Sigmoid colon (tissue), 7 donors: ENCODE results near the gene NIM1K. TPM values are rescaled to one million over a fixed set of nuclear protein-coding genes. Genes with fewer than 3 reads are reported as not detected.

Experiments used
- DNase-seq: peaks from one replicate; pipeline ENCODE4 v3.0.0-alpha.2; 2019
- H3K27ac ChIP-seq, 4 donors: fragments of 200-600 bp; sonication (generic); one replicate each; pipeline ENCODE4 v1.5.1; 2016 to 2019; ENCODE audit warnings: mild to moderate bottlenecking in 1 of 4
- H3K27me3 ChIP-seq, 3 donors: fragments of 200-600 bp; sonication (generic); one replicate each; pipeline ENCODE4 v1.5.1; 2019; ENCODE audit warnings: mild to moderate bottlenecking in 1 of 3
- H3K36me3 ChIP-seq, 4 donors: fragments of 200-600 bp; sonication (generic); one replicate each; pipeline ENCODE4 v1.5.1; 2016 to 2019
- H3K4me1 ChIP-seq, 4 donors: fragments of 200-600 bp; sonication (generic); one replicate each; pipeline ENCODE4 v1.5.1; 2017 to 2019
- H3K4me3 ChIP-seq, 4 donors: fragments of 200-600 bp; sonication (generic); one replicate each; pipeline ENCODE4 v1.5.1; 2017 to 2019; ENCODE audit warnings: mild to moderate bottlenecking in 2 of 4, moderate library complexity in 1 of 4
- H3K9me3 ChIP-seq, 4 donors: fragments of 200-600 bp in 3 of 4; sonication (generic) in 3 of 4; one replicate each; pipeline versions ENCODE4 v1.5.1 to v1.6.1; 2013 to 2019
- CTCF ChIP-seq, 4 experiments: fragments of 450-650 bp in 3 of 4; fragments of 200-600 bp in 1 of 4; IDR thresholded peaks; one replicate each; pipeline ENCODE4 v1.5.1; 2016 to 2019; ENCODE audit warnings: antibody characterized with exemption in 4 of 4, mild to moderate bottlenecking in 3 of 4, moderate library complexity in 2 of 4
- EP300 ChIP-seq, 4 donors: sonication (generic); formaldehyde crosslinking; IDR thresholded peaks; one replicate each; pipeline ENCODE4 v1.6.1; 2017; ENCODE audit warnings: antibody characterized with exemption in 4 of 4
- POLR2A ChIP-seq, 2 donors: fragments of 450-650 bp; IDR thresholded peaks; one replicate each; pipeline ENCODE4 v1.6.1; 2016; ENCODE audit warnings: antibody characterized with exemption in 2 of 2, mild to moderate bottlenecking in 2 of 2, moderate library complexity in 2 of 2
- POLR2AphosphoS5 ChIP-seq, 4 donors: sonication (generic); formaldehyde crosslinking; IDR thresholded peaks; one replicate each; pipeline ENCODE4 v1.6.1; 2017; ENCODE audit warnings: antibody characterized with exemption in 4 of 4
- WGBS, 2 donors: extraction: QIAGEN DNeasy Blood & Tissue Kit; methylation state at CpG; one replicate each; pipeline ENCODE4 v1.1.7; 2013; 5-methylcytosine and 5-hydroxymethylcytosine counted together
- intact Hi-C: fragments of 100-400 bp; cut with DNase I; formaldehyde crosslinking; loops from one replicate; pipeline ENCODE4 v1.15.1; 2023
- polyA plus RNA-seq, 3 donors: library from polyadenylated mRNA; stranded (reverse); fragments of 200-250 nt; gene quantifications; one replicate each; pipeline ENCODE4 v1.2.3, GENCODE V29; 2013
- total RNA-seq, 4 donors: library from RNA; depleted of rRNA; stranded (reverse); fragments of >200 nt; gene quantifications; one replicate each; pipeline ENCODE4 v1.1.0, GENCODE V29; 2016
- donor health status: healthy with polysubstance abuse.
- donor health status: Bipolar disorder and iron deficiency.
- donor health status: healthy.

NIM1K gene
- total and polyA plus RNA-seq, 7 donors: 0.28 to 3.6 (median 0.68) TPM; not detected in 2

GRCh38 chr5:43312076-43312661 lies 120.1 kb downstream of the NIM1K start:
- Histone ChIP-seq H3K27ac (peak overlapping the region; percentile 87 to 94 (median 89)), H3K4me1 (peaks cover 0 to 28% (median 18%) of the 10 kb centered on the region in 4 donors)
- 32 to 41% methylated on average over 6 of the region's 6 CpGs for WGBS, 2 donors

DNA sequence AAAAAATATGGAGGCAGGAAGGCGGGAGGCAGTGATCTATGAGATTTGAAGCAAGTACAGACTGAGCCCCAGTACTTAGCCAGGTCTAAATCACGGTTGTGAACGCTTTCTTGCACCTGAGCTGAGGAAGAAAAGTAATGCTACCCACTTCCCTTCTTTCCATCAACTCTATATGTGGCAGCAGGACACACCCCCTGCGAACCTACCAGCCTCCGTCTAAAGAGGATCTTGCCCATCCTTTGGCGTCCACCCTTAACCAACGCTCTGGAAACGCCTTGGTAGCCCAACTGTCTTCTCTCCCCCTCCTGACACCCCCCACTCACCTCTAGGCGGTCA lies 120.6 kb downstream of the NIM1K start:
- H3K4me3 ChIP-seq: peak overlapping the region; percentile 58 to 89 (median 75)
- peaks cover 0 to 28% (median 18%) of the 10 kb centered on the region in 4 donors for H3K4me1 ChIP-seq
- H3K27ac ChIP-seq: peak overlapping the region; percentile 87 to 94 (median 89)
- no peak for DNase-seq
- intact Hi-C loops: loop anchor here (2.0 to 10.0 kb wide), 7 partner anchors 120 to 818 kb away; partner anchors contain the start of genes C5orf34, NIM1K and ZNF131
- H3K36me3 ChIP-seq: no peaks in the 10 kb centered on the region
- H3K9me3 ChIP-seq: no peaks in the 10 kb centered on the region
- WGBS, 2 donors: 3 to 5% methylated on average over 9 of the region's 9 CpGs
- TF ChIP-seq POLR2AphosphoS5 (IDR thresholded peaks at IDR 0.05): no peak
- no peak for TF ChIP-seq POLR2A (IDR thresholded peaks at IDR 0.05)
- no peak for TF ChIP-seq EP300 (IDR thresholded peaks at IDR 0.05)
- TF ChIP-seq CTCF (IDR thresholded peaks at IDR 0.05): no peak
- no peaks in the 10 kb centered on the region for H3K27me3 ChIP-seq

More at GRCh38 chr5:43312076-43312661, 120.1 kb downstream of the NIM1K start:
- Histone ChIP-seq H3K9me3 (no peaks in the 10 kb centered on the region), H3K36me3 (no peaks in the 10 kb centered on the region), H3K4me3 (peak overlapping the region; percentile 58 to 89 (median 75)), H3K27me3 (no peaks in the 10 kb centered on the region)
- TF ChIP-seq POLR2AphosphoS5 (IDR thresholded peaks at IDR 0.05): no peak
- no peak for TF ChIP-seq POLR2A (IDR thresholded peaks at IDR 0.05)
- no peak for TF ChIP-seq EP300 (IDR thresholded peaks at IDR 0.05)
- no peak for TF ChIP-seq CTCF (IDR thresholded peaks at IDR 0.05)
- DNase-seq: no peak
- intact Hi-C loops: loop anchor here (2.0 to 10.0 kb wide), 7 partner anchors 120 to 817 kb away; partner anchors contain the start of genes C5orf34, NIM1K and ZNF131

DNA sequence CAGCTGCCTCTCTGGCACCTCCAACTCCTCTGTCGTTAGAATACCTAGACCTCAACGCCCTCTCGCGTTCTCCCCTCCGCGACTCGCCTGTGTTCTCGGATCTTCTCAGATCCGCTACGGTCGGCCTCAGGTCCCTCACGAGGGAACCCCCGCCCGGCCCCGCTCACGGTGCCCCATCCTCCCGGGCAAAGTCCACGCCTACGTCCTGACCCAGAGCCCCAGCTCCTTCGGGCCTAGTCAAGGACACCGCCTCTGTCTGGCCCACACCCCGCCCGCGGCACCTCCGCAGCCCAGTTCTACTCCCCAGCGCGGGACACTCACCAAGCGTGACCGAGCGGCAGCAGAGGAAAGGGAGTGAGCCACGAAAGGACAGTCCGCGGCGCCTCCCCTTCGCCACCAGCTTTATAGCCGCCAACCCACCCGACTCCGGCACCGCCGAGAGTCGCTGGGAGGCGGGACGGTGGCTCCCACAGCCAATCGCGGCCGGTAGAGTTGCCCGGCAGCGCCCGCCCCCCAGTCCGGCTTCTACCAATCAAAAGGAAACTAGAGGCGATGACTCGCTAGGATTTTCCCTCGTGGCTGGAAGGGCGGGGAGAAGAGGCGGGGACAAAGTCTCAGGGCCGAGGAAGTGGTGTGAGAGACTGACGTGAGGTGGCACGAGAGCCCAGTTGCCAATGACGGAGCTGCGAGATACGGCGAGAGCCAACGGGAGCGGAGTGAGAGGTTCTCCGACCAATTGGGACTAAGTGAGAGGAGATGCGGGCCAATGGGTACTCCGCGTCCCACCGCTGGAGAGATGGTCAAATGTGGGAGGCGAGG lies 121.2 kb downstream of the NIM1K start, which contains the start of gene HMGCS1:
Gene HMGCS1 (minus strand): TSS at position 378 of the 819 bp plus-strand sequence. CDS start 14,447 bp downstream, outside the sequence.
- Histone ChIP-seq H3K4me3 (peak within 1 kb of the TSS; percentile 58 to 89 (median 75)), H3K4me1 (peaks cover 0 to 28% (median 18%) of the 10 kb centered on the region in 4 donors), H3K9me3 (no peaks in the 10 kb centered on the region), H3K27me3 (no peaks in the 10 kb centered on the region), H3K27ac (peak within 1 kb of the TSS; percentile 87 to 94 (median 89)), H3K36me3 (no peaks in the 10 kb centered on the region)
- peak; percentile 99 for DNase-seq
- intact Hi-C loops: loop anchor here (2.0 to 10.0 kb wide), 7 partner anchors 121 to 818 kb away; partner anchors contain the start of genes C5orf34, NIM1K and ZNF131
- 0% methylated on average over 70 of the region's 70 CpGs for WGBS, 2 donors
- TF ChIP-seq POLR2A (IDR thresholded peaks at IDR 0.05): peak; percentile 90 to 96
- no peak for TF ChIP-seq EP300 (IDR thresholded peaks at IDR 0.05)
- TF ChIP-seq POLR2AphosphoS5 (IDR thresholded peaks at IDR 0.05): peak; percentile 94 to 98 (median 96)

DNA sequence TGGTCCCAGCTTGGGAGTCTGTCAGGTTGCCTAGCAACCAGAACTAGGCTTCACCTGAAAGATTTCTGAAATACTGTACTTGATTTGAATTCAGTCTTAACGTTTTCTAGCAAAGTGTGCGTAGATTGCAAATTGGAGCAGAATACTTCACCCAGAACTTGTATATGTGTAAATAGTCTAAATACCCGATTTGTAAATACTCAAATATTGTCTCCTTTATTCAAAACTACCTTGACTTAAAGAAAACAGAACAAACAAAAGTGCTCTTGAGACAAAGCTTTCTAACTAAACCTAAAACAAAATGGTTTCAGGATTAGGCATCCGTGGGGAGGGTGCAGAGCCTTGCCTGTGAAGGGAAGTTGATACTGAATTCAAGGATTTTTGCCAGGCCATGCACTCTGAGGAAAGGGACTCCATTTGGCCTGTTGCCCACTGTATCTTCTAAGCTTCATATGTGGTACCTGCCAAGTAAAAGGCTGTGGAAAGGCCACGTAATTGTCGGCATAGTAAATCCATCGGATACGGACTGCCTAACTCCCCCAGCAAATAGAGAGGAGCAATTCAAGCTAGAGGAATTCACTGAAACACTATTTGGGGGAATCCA lies 121.9 kb downstream of the NIM1K start:
- peaks cover 0 to 28% (median 18%) of the 10 kb centered on the region in 4 donors for H3K4me1 ChIP-seq
- H3K4me3 ChIP-seq: peak overlapping the region; percentile 58 to 89 (median 75)
- no peak for DNase-seq
- H3K9me3 ChIP-seq: no peaks in the 10 kb centered on the region
- no peak for TF ChIP-seq CTCF (IDR thresholded peaks at IDR 0.05)
- TF ChIP-seq POLR2A (IDR thresholded peaks at IDR 0.05): no peak
- no peak for TF ChIP-seq POLR2AphosphoS5 (IDR thresholded peaks at IDR 0.05)
- no peak for TF ChIP-seq EP300 (IDR thresholded peaks at IDR 0.05)
- 61% methylated on average over 8 of the region's 8 CpGs for whole genome bisulfite sequencing, 2 donors
- peak overlapping the region; percentile 87 to 94 (median 89) for H3K27ac ChIP-seq
- no peaks in the 10 kb centered on the region for H3K36me3 ChIP-seq
- intact Hi-C loops: loop anchor here (2.0 to 10.0 kb wide), 7 partner anchors 122 to 819 kb away; partner anchors contain the start of genes C5orf34, NIM1K and ZNF131
- no peaks in the 10 kb centered on the region for H3K27me3 ChIP-seq
